GM18951 (cell line): ENCODE results near the gene ESCO1.

Experiments used
- POLR2A ChIP-seq: IDR thresholded peaks from 4 replicates; pipeline ENCODE4 v1.6.1; 2011; ENCODE audit warnings: mild to moderate bottlenecking; ENCODE audit not compliant: insufficient read length, insufficient read depth; ENCODE audit errors: extremely low read depth
- in situ Hi-C: fragments of 300-500 bp; cut with MboI; formaldehyde crosslinking; loops from one replicate; pipeline ENCODE4 v1.12.0; 2022; ENCODE audit warnings: low sequenced_read_pairs, mixed read lengths, inconsistent platforms; ENCODE audit not compliant: unreplicated experiment

The ESCO1 gene

DNA sequence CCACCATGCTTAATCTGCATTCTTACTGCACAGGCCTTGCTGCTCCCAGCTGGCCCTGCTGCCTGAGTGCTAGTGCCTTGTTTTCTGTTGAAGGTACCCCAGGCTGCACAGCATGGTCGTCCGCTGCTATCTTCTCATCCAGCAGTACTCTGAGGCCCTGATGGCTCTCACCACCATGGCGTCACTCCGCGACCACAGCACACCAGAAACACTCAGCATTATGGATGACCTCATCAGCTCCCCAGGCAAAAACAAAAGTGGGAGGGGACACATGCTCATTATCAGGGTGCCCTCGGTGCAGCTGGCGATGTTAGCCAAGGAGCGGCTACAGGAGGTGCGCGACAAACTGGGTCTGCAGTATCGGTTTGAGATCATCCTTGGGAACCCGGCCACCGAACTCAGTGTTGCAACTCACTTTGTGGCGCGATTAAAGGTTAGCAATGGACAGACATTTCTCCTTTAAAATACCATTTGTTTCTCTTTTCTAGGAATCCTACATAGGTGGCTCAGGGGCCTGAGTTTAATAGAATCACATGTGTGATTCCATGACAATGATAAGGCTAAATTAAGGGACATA lies 110.5 kb downstream of the ESCO1 start:
- in situ Hi-C loops = loop anchor here (25.0 kb wide), 1 partner anchor 472 kb away; no protein-coding TSS in a partner anchor
- no peak for TF ChIP-seq POLR2A

DNA sequence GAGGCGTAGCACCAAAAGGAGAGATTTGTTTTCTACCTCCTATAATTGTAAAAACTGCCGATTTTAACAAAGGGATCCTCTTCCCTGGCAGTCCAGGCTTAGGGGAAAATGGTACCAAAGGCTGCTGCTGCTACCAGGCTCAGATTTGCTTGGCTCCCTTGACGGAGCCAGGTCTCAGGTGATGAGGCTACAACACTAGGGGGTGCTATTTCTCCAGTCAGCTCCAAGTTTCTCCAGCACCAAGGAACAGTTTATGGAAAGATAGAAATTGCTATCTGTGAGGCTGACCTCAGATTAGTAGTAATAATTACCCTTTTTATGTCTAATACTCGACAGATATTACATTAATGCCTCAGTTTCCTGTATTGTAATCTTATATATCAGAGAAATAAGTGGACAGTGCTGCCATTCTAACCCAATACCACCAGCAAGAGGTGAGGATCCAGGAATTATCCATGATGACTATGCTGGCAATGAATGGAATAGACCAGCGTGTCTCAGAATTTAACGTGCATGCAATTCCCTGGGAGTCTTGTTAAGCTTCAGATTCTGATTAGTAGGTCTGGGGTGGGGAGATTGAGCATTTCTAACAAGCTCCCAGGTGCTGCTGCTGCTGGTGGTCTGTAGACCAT lies 111.3 kb downstream of the ESCO1 start:
- in situ Hi-C loops = loop anchor here (25.0 kb wide), 1 partner anchor 473 kb away; no protein-coding TSS in a partner anchor
- TF ChIP-seq POLR2A = no peak

DNA sequence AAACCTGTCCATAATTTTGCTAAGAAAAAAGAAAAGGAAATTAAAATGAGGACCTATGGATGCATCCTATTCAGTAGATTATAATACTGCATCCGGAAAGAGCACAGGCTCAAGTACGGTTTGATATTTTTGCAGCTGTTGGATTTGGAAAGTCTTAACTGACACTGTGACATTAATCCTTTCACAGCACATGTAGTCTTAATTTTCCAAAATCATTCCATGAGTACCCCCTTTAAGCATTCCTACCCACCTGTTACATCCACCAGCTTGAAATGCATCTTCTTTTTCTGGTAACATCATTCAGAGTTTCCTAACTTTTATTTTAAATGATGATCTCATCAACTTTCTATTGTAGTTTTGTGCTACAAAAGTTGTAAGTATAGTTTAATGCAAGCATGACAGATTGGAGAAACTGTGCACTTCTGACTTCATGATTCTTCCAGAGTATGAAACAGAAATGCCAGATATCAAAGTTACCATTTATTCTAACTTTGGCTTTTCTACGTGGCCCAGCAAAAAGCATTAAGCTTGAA lies 113.5 kb downstream of the ESCO1 start:
- in situ Hi-C loops = loop anchor here (25.0 kb wide), 1 partner anchor 475 kb away; no protein-coding TSS in a partner anchor

DNA sequence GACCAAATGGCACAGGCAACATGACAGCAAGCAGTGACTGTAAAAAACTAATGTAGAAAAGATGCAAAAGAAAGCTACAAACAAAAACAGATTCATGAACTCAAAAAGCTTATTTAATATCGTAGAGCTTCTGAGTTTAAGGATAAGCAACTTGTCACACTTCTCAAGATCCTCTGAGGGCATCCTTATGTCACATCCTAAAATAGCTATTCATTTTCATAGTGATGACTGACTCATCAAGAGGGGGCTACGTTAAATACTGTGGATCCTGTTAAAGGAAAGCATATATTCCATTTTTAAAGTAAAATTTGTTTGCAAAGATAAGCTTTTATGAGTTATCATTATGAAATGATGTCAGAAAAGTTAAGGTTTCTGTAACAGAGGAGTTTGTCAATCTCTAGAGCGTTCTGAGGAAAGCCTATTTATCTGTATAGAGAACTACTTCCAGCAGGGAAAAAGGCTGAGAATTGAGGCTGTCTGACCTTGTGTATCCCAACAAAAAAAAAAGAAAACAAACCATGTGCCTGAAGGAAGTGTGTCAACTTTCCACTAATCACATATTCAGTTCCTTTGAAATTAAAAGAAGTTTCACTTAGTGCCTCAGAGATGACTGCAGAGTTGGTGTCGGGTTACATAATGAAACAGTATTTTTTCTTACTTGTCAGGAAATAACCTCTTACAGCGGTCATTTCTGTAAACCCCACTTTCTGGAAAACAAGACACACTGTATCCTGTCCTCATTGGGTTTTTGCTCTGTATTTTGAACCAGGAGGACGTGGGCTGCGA lies 115.5 kb downstream of the ESCO1 start:
- in situ Hi-C loops = loop anchor here (25.0 kb wide), 1 partner anchor 477 kb away; no protein-coding TSS in a partner anchor

More for the DNA sequence above, 113.5 kb downstream of the ESCO1 start:
- TF ChIP-seq POLR2A = no peak

DNA sequence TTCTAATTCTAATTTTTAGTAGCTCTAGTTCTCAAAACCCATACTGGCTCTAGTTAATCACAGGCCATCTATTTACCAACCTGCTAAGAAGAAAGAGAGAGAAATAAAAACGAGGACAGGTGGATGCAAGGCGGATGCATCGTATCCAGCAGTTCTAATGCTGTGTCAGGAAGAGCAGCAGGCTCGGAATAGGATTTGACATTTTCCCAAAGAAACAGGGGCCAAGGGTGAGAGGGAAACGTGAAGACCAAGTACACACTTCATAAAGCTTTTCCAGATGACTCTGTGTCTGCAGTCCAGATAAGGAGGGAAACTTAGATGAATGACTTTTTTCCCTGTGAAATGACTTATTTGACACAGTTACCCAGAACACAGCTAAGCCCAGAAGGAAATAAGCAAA lies 117.5 kb downstream of the ESCO1 start:
- TF ChIP-seq POLR2A = no peak
- in situ Hi-C loops = loop anchor here (25.0 kb wide), 1 partner anchor 479 kb away; no protein-coding TSS in a partner anchor

More for the DNA sequence above, 115.5 kb downstream of the ESCO1 start:
- no peak for TF ChIP-seq POLR2A

DNA sequence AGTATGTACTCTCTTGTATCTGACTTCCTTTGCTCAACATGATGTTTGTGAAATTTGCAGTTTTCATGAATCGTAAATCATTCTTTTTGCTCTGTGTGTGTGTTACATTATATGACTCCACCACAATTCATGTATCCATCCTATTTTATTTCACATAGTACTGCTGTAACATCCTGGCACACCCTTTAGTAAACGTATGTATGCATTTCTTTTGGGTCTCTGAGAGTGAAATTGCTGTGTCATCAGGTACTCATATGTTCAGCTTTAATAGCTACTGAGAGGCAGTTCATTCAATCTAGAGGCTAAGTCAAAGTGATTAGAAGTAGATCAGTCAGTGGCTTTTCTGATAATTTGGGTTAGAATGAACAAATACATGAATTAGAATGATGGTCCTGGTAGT lies 118.8 kb downstream of the ESCO1 start:
- in situ Hi-C loops = loop anchor here (25.0 kb wide), 1 partner anchor 481 kb away; no protein-coding TSS in a partner anchor
- TF ChIP-seq POLR2A = no peak

DNA sequence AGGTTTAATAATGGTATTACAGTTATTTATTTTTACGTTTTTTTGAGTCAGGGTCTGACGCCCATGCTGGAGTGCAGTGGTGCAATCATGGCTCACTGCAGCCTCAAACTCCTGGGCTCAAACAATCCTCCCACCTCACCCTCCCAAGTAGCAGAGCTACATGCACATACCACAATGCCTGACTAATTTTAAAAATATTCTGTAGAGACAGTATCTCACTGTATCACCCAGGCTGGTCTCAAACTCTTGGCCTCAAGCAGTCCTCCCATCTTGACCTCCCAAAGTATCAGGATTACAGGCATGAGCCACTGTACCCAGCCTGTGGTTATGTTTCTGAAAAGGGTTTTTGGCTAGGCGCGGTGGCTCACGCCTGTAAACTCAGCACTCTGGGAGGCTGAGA lies 120.8 kb downstream of the ESCO1 start:
- TF ChIP-seq POLR2A = no peak
- in situ Hi-C loops = loop anchor here (25.0 kb wide), 1 partner anchor 483 kb away; no protein-coding TSS in a partner anchor
